SK-N-SH (cell line): ENCODE results near the gene ZIC5. TPM values are rescaled to one million over a fixed set of nuclear protein-coding genes. Genes with fewer than 3 reads are reported as not detected.
A peak's percentile ranks its signal among the peaks of the same experiment; 100 is the strongest.

Experiments
- CTCF ChIA-PET: fragments of 300-600, 350-600 bp; formaldehyde crosslinking; extraction: SDS; loops from one replicate; lab custom pipeline; 2021; lab: Yijun Ruan, JAX
- POLR2A ChIA-PET: fragments of 350-600 bp; sonication (Branson Sonifier 250); formaldehyde crosslinking; extraction: SDS; loops from one replicate; lab custom pipeline; 2020; ENCODE audit warnings: antibody characterized with exemption, inconsistent platforms; lab: Yijun Ruan, JAX
- DNase-seq: peaks from one replicate; pipeline ENCODE4 v3.0.0; 2012
- H2AFZ ChIP-seq: fragments of 200-600 bp; sonication (generic); 2 replicates; pipeline ENCODE4 v1.8.1; 2016; ENCODE audit warnings: antibody characterized with exemption, mild to moderate bottlenecking, low read depth
- H3F3A ChIP-seq: fragments of 200-600 bp; sonication (generic); replicated peaks from 2 replicates; pipeline ENCODE3; 2016; ENCODE audit warnings: antibody characterized with exemption, mild to moderate bottlenecking; ENCODE audit not compliant: insufficient read depth
- H3K27ac ChIP-seq, 2 experiments: fragments of 200-500 bp in 1 of 2; fragments of 200-600 bp in 1 of 2; sonication (Bioruptor generic) in 1 of 2; sonication (generic), shearing (Covaris generic) in 1 of 2; 2 replicates each; pipeline versions ENCODE4 v1.5.1 to v1.6.1; 2014 to 2016; ENCODE audit warnings: low read depth in 2 of 2, inconsistent platforms in 1 of 2, low read length in 1 of 2, mild to moderate bottlenecking in 1 of 2, mixed read lengths in 1 of 2
- H3K27me3 ChIP-seq: fragments of 200-600 bp; sonication (generic), shearing (Covaris generic); 2 replicates; pipeline ENCODE4 v1.6.1; 2016; ENCODE audit warnings: mixed run types; ENCODE audit not compliant: insufficient read depth
- H3K36me3 ChIP-seq, 2 experiments: fragments of 200-500 bp in 1 of 2; fragments of 200-600 bp in 1 of 2; sonication (Bioruptor generic) in 1 of 2; sonication (generic) in 1 of 2; replicated peaks in 1 of 2; 2 replicates each; pipeline versions ENCODE3 to v1.5.1; 2014 to 2016; ENCODE audit warnings: low read length in 1 of 2, mild to moderate bottlenecking in 1 of 2; ENCODE audit not compliant: insufficient read depth in 2 of 2, control insufficient read depth in 1 of 2
- H3K4me1 ChIP-seq, 2 experiments: fragments of 200-500 bp in 1 of 2; fragments of 200-600 bp in 1 of 2; sonication (Bioruptor generic) in 1 of 2; sonication (generic), shearing (Covaris generic) in 1 of 2; 2 replicates each; pipeline versions ENCODE4 v1.5.1 to v1.6.1; 2014 to 2016; ENCODE audit warnings: low read depth in 1 of 2, low read length in 1 of 2, mixed run types in 1 of 2; ENCODE audit not compliant: insufficient read depth in 2 of 2, control insufficient read depth in 1 of 2
- H3K4me2 ChIP-seq: fragments of 200-600 bp; sonication (generic), shearing (Covaris generic); 2 replicates; pipeline ENCODE4 v1.6.1; 2017; ENCODE audit warnings: mixed run types
- H3K4me3 ChIP-seq, 2 experiments: fragments of 200-500 bp in 1 of 2; fragments of 200-600 bp in 1 of 2; sonication (Bioruptor generic) in 1 of 2; sonication (generic), shearing (Covaris generic) in 1 of 2; 2 replicates each; pipeline versions ENCODE4 v1.5.1 to v1.8.1; 2014 to 2016; ENCODE audit warnings: low read depth in 2 of 2, inconsistent platforms in 1 of 2, low read length in 1 of 2, mild to moderate bottlenecking in 1 of 2, mixed read lengths in 1 of 2, moderate library complexity in 1 of 2
- H3K79me2 ChIP-seq: fragments of 200-600 bp; sonication (generic); 2 replicates; pipeline ENCODE4 v1.8.1; 2017; ENCODE audit warnings: mild to moderate bottlenecking; ENCODE audit not compliant: insufficient read depth
- H3K9ac ChIP-seq: fragments of 200-600 bp; sonication (generic); 2 replicates; pipeline ENCODE4 v1.6.1; 2017; ENCODE audit warnings: mixed run types
- H3K9me2 ChIP-seq: fragments of 200-600 bp; sonication (generic); 2 replicates; pipeline ENCODE4 v1.6.1; 2017; ENCODE audit warnings: mixed run types
- H3K9me3 ChIP-seq: fragments of 200-600 bp; sonication (generic); 2 replicates; pipeline ENCODE4 v1.6.1; 2017; ENCODE audit warnings: mixed run types, mild to moderate bottlenecking, moderate library complexity
- H4K20me1 ChIP-seq: fragments of 200-600 bp; sonication (generic); 2 replicates; pipeline ENCODE4 v1.6.1; 2017; ENCODE audit warnings: mild to moderate bottlenecking, mixed run types; ENCODE audit not compliant: insufficient read depth
- ELF1 ChIP-seq: IDR thresholded peaks from 2 replicates; pipeline ENCODE4 v1.4.0; 2012
- EZH2phosphoT487 ChIP-seq: fragments of 200-600 bp; sonication (generic); IDR thresholded peaks from 2 replicates; pipeline ENCODE4 v1.6.1; 2017; ENCODE audit warnings: low read depth, mixed run types, mild to moderate bottlenecking, antibody characterized with exemption, moderate library complexity, borderline replicate concordance
- JUND ChIP-seq: IDR thresholded peaks from 2 replicates; pipeline ENCODE4 v1.4.0; 2012
- RCOR1 ChIP-seq: fragments of 150-350 bp; IDR thresholded peaks from 2 replicates; pipeline ENCODE4 v1.6.1; 2017; ENCODE audit warnings: antibody characterized with exemption, low read length
- ZBTB33 ChIP-seq: IDR thresholded peaks from 2 replicates; pipeline ENCODE4 v1.4.0; 2012; ENCODE audit warnings: low read depth, borderline replicate concordance
- WGBS: methylation state at CpG from one replicate; pipeline ENCODE4 v1.1.6; 2017; ENCODE audit warnings: low lambda C conversion rate; 5-methylcytosine and 5-hydroxymethylcytosine counted together
- polyA plus RNA-seq, 3 experiments: library from polyadenylated mRNA; depleted of rRNA; stranded (reverse); fragments of >200 nt; gene quantifications; 2 replicates each; pipeline ENCODE4 v1.2.3, GENCODE V29; 2012

ZIC5 gene
- polyA plus RNA-seq, 1 of the 3 experiments (the other 2 are of a cell fraction) = not detected

GRCh38 chr13:99991013-99991827 is 19.7 kb upstream of the ZIC5 start:
- ChIA-PET POLR2A (no interaction called here), CTCF (interaction anchor here (1.1 to 1.7 kb wide), 7 partner anchors 9 to 524 kb away, joined by 3 to 8 read pairs (median 4); partner anchors contain the start of gene ZIC2)
- no peaks in the 10 kb centered on the region for H3K9me3 ChIP-seq
- peaks cover 12% of the 10 kb centered on the region; the same call in 1 of the 2 replicates for H4K20me1 ChIP-seq
- no peak overlapping the region for H3K9ac ChIP-seq
- no peaks in the 10 kb centered on the region for H3K9me2 ChIP-seq
- H3K36me3 ChIP-seq = no peaks in the 10 kb centered on the region
- 25% methylated on average over 19 of the region's 35 CpGs for WGBS
- no peak overlapping the region for H3K4me2 ChIP-seq
- H3K79me2 ChIP-seq = no peaks in the 10 kb centered on the region
- no peak overlapping the region for H3K4me3 ChIP-seq
- H3F3A ChIP-seq = peaks cover 8% of the 10 kb centered on the region
- no peaks in the 10 kb centered on the region for H3K4me1 ChIP-seq
- peaks cover 99% of the 10 kb centered on the region for H3K27me3 ChIP-seq
- TF ChIP-seq EZH2phosphoT487 = 0 out of 2 replicates have a peak, but pooled peaks have one; percentile 9
- no peak for TF ChIP-seq JUND
- H2AFZ ChIP-seq = no peak overlapping the region
- DNase-seq = peak; percentile 26
- no peak overlapping the region for H3K27ac ChIP-seq

GRCh38 chr13:99990126-99990977 is 18.8 kb upstream of the ZIC5 start:
- Histone ChIP-seq H3F3A (peaks cover 8% of the 10 kb centered on the region), H3K79me2 (no peaks in the 10 kb centered on the region), H3K9ac (no peak overlapping the region), H3K4me1 (no peaks in the 10 kb centered on the region), H3K27ac (no peak overlapping the region), H3K9me2 (no peaks in the 10 kb centered on the region), H2AFZ (no peak overlapping the region), H4K20me1 (peaks cover 12% of the 10 kb centered on the region; the same call in 1 of the 2 replicates), H3K9me3 (no peaks in the 10 kb centered on the region), H3K36me3 (no peaks in the 10 kb centered on the region), H3K4me3 (no peak overlapping the region), H3K27me3 (peaks cover 97% of the 10 kb centered on the region), H3K4me2 (no peak overlapping the region)
- TF ChIP-seq ZBTB33 (no peak), RCOR1 (no peak), ELF1 (0 out of 2 replicates have a peak, but pooled peaks have one; percentile 9), EZH2phosphoT487 (peak; percentile 49; the same call in 1 of the 2 replicates)
- DNase-seq = peak; percentile 27
- 11% methylated on average over 41 of the region's 42 CpGs for WGBS
- ChIA-PET POLR2A (no interaction called here), CTCF (interaction anchor here (1.1 to 1.5 kb wide), 3 partner anchors 8 to 521 kb away, joined by 3 to 4 read pairs (median 3); partner anchors contain the start of gene ZIC2)
